GM12892 (cell line): Measurements from ENCODE around the gene SQSTM1. TPM values are rescaled to one million over a fixed set of nuclear protein-coding genes. Genes with fewer than 3 reads are reported as not detected.

ENCODE experiments used
- DNase-seq: peaks from one replicate; pipeline ENCODE4 v3.0.0; 2011; ENCODE audit not compliant: insufficient read length
- FAIRE-seq: peaks from 2 replicates; lab custom pipeline; 2011; peaks lifted over from hg19 to GRCh38; lab: Jason Lieb, UNC
- POLR2A ChIP-seq: IDR thresholded peaks from 2 replicates; pipeline ENCODE4 v1.6.1; 2011; ENCODE audit warnings: low read depth, low read length, control low read depth
- POLR2AphosphoS5 ChIP-seq: IDR thresholded peaks from 2 replicates; pipeline ENCODE4 v1.6.1; 2011; ENCODE audit warnings: low read depth, low read length, control low read depth
- TAF1 ChIP-seq: IDR thresholded peaks from 2 replicates; pipeline ENCODE4 v1.6.1; 2011; ENCODE audit warnings: low read depth, mild to moderate bottlenecking, control low read depth, low read length, borderline replicate concordance
- polyA plus RNA-seq: library from polyadenylated mRNA; unstranded; fragments of >200 nt; gene quantifications from one replicate; pipeline ENCODE4 v1.2.1, GENCODE V29; 2012; ENCODE audit warnings: missing spikeins, inconsistent platforms; ENCODE audit not compliant: missing spikeins

The SQSTM1 gene
- 58.6 TPM for polyA plus RNA-seq

GRCh38 chr5:179820483-179821297 lies at the start of gene SQSTM1:
SQSTM1 (plus strand) TSS chr5:179820905; CDS start chr5:179820937, 32 bp downstream.
- FAIRE-seq (peak; percentile 83), DNase-seq (peak; percentile 84)
- TF ChIP-seq POLR2AphosphoS5 (peak; percentile 99), POLR2A (peak; percentile 99), TAF1 (peak; percentile 79)

- FAIRE-seq (no peak), DNase-seq (no peak)
- TF ChIP-seq TAF1: no peak
- no peak for TF ChIP-seq POLR2AphosphoS5
- no peak for TF ChIP-seq POLR2A
Measured at GRCh38 chr5:179771311-179771895, 49.3 kb upstream of the SQSTM1 start.

- FAIRE-seq: no peak
- TF ChIP-seq TAF1 (no peak), POLR2AphosphoS5 (no peak), POLR2A (no peak)
- DNase-seq: no peak
Measured at GRCh38 chr5:179772351-179772750, 48.4 kb upstream of the SQSTM1 start.

- FAIRE-seq (no peak), DNase-seq (no peak)
- no peak for TF ChIP-seq POLR2AphosphoS5
- no peak for TF ChIP-seq TAF1
- TF ChIP-seq POLR2A: no peak
Measured at GRCh38 chr5:179773686-179774040, 47.0 kb upstream of the SQSTM1 start.

- TF ChIP-seq TAF1: no peak
- TF ChIP-seq POLR2A: no peak
- no peak for TF ChIP-seq POLR2AphosphoS5
- DNase-seq: no peak
- FAIRE-seq: no peak
Measured at GRCh38 chr5:179774442-179774841, 46.3 kb upstream of the SQSTM1 start.

- no peak for DNase-seq
- no peak for TF ChIP-seq TAF1
- no peak for TF ChIP-seq POLR2AphosphoS5
- no peak for TF ChIP-seq POLR2A
- no peak for FAIRE-seq
Measured at GRCh38 chr5:179776411-179776938, 44.2 kb upstream of the SQSTM1 start.

- TF ChIP-seq POLR2A (0 out of 2 replicates have a peak, but pooled peaks have one; percentile 32), TAF1 (no peak)
- FAIRE-seq (no peak), DNase-seq (no peak)
Measured at GRCh38 chr5:179777456-179777855, 43.2 kb upstream of the SQSTM1 start.

GRCh38 chr5:179777909-179778308 lies 42.8 kb upstream of the SQSTM1 start:
- FAIRE-seq (no peak), DNase-seq (no peak)
- TF ChIP-seq POLR2A: no peak
- no peak for TF ChIP-seq TAF1
- no peak for TF ChIP-seq POLR2AphosphoS5

- no peak for DNase-seq
- no peak for TF ChIP-seq POLR2AphosphoS5
- TF ChIP-seq TAF1: no peak
- TF ChIP-seq POLR2A: no peak
- FAIRE-seq: no peak
Measured at GRCh38 chr5:179778591-179778990, 42.1 kb upstream of the SQSTM1 start.

GRCh38 chr5:179779826-179780225 lies 40.9 kb upstream of the SQSTM1 start:
- DNase-seq (no peak), FAIRE-seq (no peak)
- no peak for TF ChIP-seq TAF1
- no peak for TF ChIP-seq POLR2AphosphoS5
- no peak for TF ChIP-seq POLR2A

- FAIRE-seq: no peak
- no peak for DNase-seq
- no peak for TF ChIP-seq TAF1
- no peak for TF ChIP-seq POLR2A
Measured at GRCh38 chr5:179780362-179780761, 40.3 kb upstream of the SQSTM1 start.

GRCh38 chr5:179781846-179782245 lies 38.9 kb upstream of the SQSTM1 start:
- FAIRE-seq (no peak), DNase-seq (no peak)
- TF ChIP-seq TAF1 (no peak), POLR2A (no peak), POLR2AphosphoS5 (no peak)
